SU-DHL-6 (cell line): ENCODE measurements around the gene DGCR6L.
A peak's percentile ranks its signal among the peaks of the same experiment; 100 is the strongest.
"Not testable (repeated sequence)": the region's sequence is repeated elsewhere in the genome, so short reads cannot be mapped to it uniquely, and the experiment has no call there.

Experiments
- H2AFZ ChIP-seq: fragments of 200-600 bp; sonication (generic); 2 replicates; pipeline ENCODE4 v1.6.1; 2014; ENCODE audit warnings: low read depth, mild to moderate bottlenecking, moderate library complexity, mixed read lengths, antibody characterized with exemption, low read length; ENCODE audit not compliant: severe bottlenecking
- H3F3A ChIP-seq: fragments of 200-600 bp; shearing (Covaris generic); 2 replicates; pipeline ENCODE4 v1.6.0; 2016; ENCODE audit warnings: antibody characterized with exemption, mild to moderate bottlenecking; ENCODE audit not compliant: insufficient read depth
- H3K27ac ChIP-seq: fragments of 200-600 bp; sonication (generic); 2 replicates; pipeline ENCODE4 v1.5.1; 2016; ENCODE audit warnings: low read depth, mild to moderate bottlenecking, low read length, moderate library complexity, mixed read lengths
- H3K27me3 ChIP-seq: fragments of 200-600 bp; sonication (generic), shearing (Covaris generic); 2 replicates; pipeline ENCODE4 v1.6.0; 2014; ENCODE audit warnings: mild to moderate bottlenecking, low read length
- H3K36me3 ChIP-seq: fragments of 200-600 bp; sonication (generic); 2 replicates; pipeline ENCODE4 v1.6.1; 2014; ENCODE audit warnings: mild to moderate bottlenecking, low read length, mixed read lengths
- H3K4me2 ChIP-seq: fragments of 300-600, 200-600 bp; shearing (Covaris generic), sonication (generic); 2 replicates; pipeline ENCODE4 v1.6.0; 2014; ENCODE audit warnings: low read length, low read depth, mild to moderate bottlenecking; ENCODE audit not compliant: poor library complexity, severe bottlenecking
- H3K4me3 ChIP-seq: fragments of 200-600 bp; sonication (generic); 2 replicates; pipeline ENCODE4 v1.5.1; 2014; ENCODE audit warnings: antibody characterized with exemption, low read length, mild to moderate bottlenecking, mixed read lengths; ENCODE audit not compliant: insufficient read depth, poor library complexity, severe bottlenecking
- H3K79me2 ChIP-seq: fragments of 200-600 bp; sonication (generic); 2 replicates; pipeline ENCODE4 v1.6.1; 2014; ENCODE audit warnings: mild to moderate bottlenecking, low read length, moderate library complexity; ENCODE audit not compliant: insufficient read depth
- H3K9ac ChIP-seq: fragments of 200-600 bp; sonication (generic); 2 replicates; pipeline ENCODE4 v1.7.0; 2014; ENCODE audit warnings: mild to moderate bottlenecking, low read length
- H3K9me2 ChIP-seq: fragments of 200-600 bp; sonication (generic); replicated peaks from 2 replicates; pipeline ENCODE4 v1.6.1; 2014; ENCODE audit warnings: low read length; ENCODE audit not compliant: insufficient read depth
- H3K9me3 ChIP-seq: fragments of 200-600 bp; sonication (generic); 2 replicates; pipeline ENCODE4 v1.6.1; 2014; ENCODE audit warnings: low read length, mixed read lengths; ENCODE audit not compliant: insufficient read depth
- H4K20me1 ChIP-seq: fragments of 200-600 bp; sonication (generic); 2 replicates; pipeline ENCODE4 v1.6.1; 2014; ENCODE audit warnings: low read depth, mild to moderate bottlenecking, antibody characterized with exemption, low read length, moderate library complexity, mixed read lengths
- CTCF ChIP-seq: fragments of 200-600 bp; sonication (generic); IDR thresholded peaks from one replicate; pipeline ENCODE4 v1.5.1; 2017; ENCODE audit warnings: antibody characterized with exemption, mild to moderate bottlenecking, low read length, moderate library complexity; ENCODE audit not compliant: insufficient read depth, poor library complexity, severe bottlenecking
- EZH2phosphoT487 ChIP-seq: fragments of 200-600 bp; sonication (generic), shearing (Covaris generic); conservative IDR thresholded peaks from 2 replicates; pipeline ENCODE4 v1.6.1; 2018; ENCODE audit warnings: mild to moderate bottlenecking, antibody characterized with exemption, low read length, moderate library complexity, mixed read lengths

Gene DGCR6L

DNA sequence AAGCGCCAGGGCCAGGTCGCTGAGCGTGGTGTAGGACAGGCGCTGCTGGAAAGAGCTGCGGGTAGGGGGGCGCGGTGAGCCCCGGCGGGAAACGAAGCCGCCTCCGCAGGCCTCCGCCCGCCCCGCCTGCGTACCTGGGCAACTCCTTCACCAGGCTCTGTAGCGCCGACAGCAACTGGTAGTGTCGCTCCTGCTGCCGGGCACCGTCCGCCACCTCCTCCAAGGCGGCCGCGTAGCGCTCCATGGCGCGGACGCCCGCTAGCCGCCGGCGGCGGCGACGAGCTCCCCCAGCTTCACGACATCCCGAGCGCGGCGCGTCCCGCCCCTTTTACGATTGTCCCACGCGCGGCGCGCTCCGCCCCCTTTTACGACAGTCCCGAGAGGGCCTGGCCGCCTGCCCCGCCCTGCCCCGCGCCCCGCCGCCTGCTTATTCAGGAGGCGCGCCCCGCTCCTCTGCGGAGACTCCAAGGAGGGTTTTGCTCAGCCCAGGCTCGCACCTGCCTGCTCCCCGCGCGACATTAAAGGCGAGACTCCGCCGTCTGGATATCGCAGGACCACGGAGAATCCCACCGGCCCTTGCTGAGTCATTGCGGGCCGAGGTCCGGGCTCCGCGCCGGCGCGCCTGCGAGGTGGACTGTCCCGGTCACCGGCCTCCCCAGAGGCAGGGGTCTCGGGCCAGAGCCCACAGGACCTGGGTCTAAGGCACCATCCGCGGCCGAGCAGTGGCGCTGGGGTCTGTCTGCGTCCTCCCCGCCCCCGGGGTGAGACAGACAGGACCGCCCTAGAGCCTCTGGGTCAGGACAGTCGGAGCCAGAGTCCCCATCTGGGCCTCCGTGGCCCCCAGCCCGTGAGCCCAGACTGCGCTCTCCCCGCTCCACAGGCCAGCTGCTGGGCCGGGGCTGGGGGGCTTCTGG is at the start of gene DGCR6L:
DGCR6L (minus strand) TSS at position 316 of the 914 bp plus-strand sequence; CDS start at position 244, 72 bp downstream.
- Histone ChIP-seq H3K27ac (no peak within 1 kb of the TSS), H3K9me2 (no peaks in the 10 kb centered on the region), H3K36me3 (no peaks in the 10 kb centered on the region), H4K20me1 (no peaks in the 10 kb centered on the region), H3K9ac (peak within 1 kb of the TSS; percentile 72), H3K79me2 (no peaks in the 10 kb centered on the region), H3K4me2 (peak within 1 kb of the TSS; percentile 60), H2AFZ (peak within 1 kb of the TSS; percentile 85), H3K9me3 (no peaks in the 10 kb centered on the region), H3K27me3 (no peaks in the 10 kb centered on the region), H3F3A (no peaks in the 10 kb centered on the region), H3K4me3 (peak within 1 kb of the TSS; percentile 71)
- TF ChIP-seq CTCF (no peak), EZH2phosphoT487 (no peak)

DNA sequence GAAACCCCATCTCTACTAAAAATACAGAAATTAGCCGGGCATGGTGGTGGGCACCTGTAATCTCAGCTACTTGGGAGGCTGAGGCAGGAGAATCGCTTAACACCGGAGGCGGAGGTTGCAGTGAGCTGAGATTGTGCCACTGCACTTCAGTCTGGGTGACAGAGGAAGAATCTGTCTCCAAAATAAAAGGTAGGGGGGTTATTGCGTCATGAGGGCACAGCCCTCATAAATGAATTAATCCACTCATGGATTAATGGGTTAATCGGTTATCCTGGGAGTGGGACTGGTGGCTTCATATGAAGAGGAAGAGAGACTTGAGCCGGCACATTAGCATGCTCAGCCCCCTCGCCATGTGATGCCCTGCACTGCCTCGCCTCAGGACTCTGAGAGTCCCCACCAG is 49.0 kb upstream of the DGCR6L start:
- not testable (repeated sequence) for H2AFZ ChIP-seq, H3K9ac ChIP-seq, H3F3A ChIP-seq, H3K4me2 ChIP-seq, H3K9me2 ChIP-seq, H3K4me3 ChIP-seq, H3K27me3 ChIP-seq, H3K27ac ChIP-seq, H3K36me3 ChIP-seq, H4K20me1 ChIP-seq, H3K79me2 ChIP-seq, H3K9me3 ChIP-seq

DNA sequence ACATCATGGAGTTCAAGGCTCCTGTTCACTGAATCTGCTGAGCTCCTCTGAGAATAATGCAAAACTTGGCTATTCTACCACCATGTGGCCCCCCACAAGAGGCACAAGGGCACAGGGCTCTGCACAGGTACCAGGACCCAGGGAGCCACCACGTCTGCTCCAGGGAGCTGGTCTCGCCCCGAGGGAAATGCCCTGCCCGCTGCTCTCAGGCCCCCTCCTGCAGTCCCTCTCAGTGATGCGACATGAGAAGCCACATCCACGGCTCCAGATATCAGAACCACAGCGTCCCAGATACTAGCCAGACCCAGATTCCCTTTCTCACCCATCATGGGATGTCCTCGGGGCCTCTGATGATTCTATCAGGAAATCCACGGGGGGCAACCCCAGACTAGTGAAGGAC is 47.0 kb upstream of the DGCR6L start:
- H3K9ac ChIP-seq, H3K4me2 ChIP-seq, H3K9me3 ChIP-seq, H3K27me3 ChIP-seq, H3K79me2 ChIP-seq, H3F3A ChIP-seq, H3K27ac ChIP-seq, H4K20me1 ChIP-seq, H3K4me3 ChIP-seq, H3K9me2 ChIP-seq, H3K36me3 ChIP-seq, H2AFZ ChIP-seq: not testable (repeated sequence)

DNA sequence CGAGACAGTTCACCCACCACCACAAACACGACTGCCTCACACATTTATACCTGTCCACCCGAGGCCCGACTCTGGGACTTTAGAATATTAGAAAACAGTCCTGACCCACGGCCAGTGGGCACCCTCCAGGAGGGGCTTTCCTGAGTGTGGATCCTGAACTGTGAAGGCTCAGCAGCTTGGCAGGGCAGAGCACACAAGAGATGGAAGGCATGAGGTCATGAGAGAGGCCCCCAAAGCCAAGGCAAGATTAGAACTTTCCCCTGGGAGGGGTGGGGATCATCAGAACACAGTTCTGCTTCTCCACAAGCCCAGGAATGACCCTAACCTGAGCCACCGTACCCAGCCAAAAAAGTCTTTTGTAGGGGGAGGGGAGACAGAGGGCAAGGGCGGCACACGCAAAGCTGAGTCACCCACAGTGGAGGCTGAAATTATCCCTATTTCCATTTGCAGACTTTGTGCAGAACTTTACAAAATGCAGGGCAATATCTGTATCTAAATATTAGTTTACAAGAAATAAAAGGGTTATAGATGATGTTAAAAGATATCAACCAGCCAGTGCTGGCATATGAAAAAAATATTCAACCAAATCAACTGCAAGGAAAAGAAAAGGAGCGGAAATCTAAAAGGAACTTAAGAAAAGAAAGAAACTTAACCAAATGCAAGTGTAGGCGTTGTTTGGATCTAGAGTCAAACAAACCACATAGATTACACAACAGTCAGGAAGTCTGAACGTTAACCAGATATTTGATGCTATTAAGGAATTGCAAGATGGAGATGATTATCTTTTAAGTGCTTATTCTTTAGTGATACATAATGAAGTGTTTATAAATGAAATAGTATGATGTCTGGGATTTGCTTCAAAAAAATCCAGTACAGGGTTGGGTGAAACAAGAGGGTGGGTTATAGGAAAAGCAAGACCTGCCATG is 44.7 kb upstream of the DGCR6L start:
- H3K9ac ChIP-seq, H3K9me2 ChIP-seq, H3K79me2 ChIP-seq, H2AFZ ChIP-seq, H3K4me2 ChIP-seq, H4K20me1 ChIP-seq, H3K27me3 ChIP-seq, H3K36me3 ChIP-seq, H3F3A ChIP-seq, H3K9me3 ChIP-seq, H3K4me3 ChIP-seq, H3K27ac ChIP-seq: not testable (repeated sequence)

- H4K20me1 ChIP-seq, H3K79me2 ChIP-seq, H3K36me3 ChIP-seq, H3K4me2 ChIP-seq, H3K9me3 ChIP-seq, H3F3A ChIP-seq, H3K27me3 ChIP-seq, H3K9ac ChIP-seq, H3K4me3 ChIP-seq, H3K9me2 ChIP-seq, H2AFZ ChIP-seq, H3K27ac ChIP-seq: not testable (repeated sequence)
These were observed 42.5 kb upstream of the DGCR6L start for GRCh38 chr22:20362403-20362802.

- not testable (repeated sequence) for H4K20me1 ChIP-seq, H3K79me2 ChIP-seq, H3K36me3 ChIP-seq, H2AFZ ChIP-seq, H3K9me3 ChIP-seq, H3F3A ChIP-seq, H3K9ac ChIP-seq, H3K9me2 ChIP-seq, H3K27me3 ChIP-seq, H3K4me3 ChIP-seq, H3K4me2 ChIP-seq, H3K27ac ChIP-seq
These were observed 41.9 kb upstream of the DGCR6L start for GRCh38 chr22:20361752-20362229.
